Breast epithelium (tissue), 3 donors: ENCODE data around the gene MARCHF3.

Experiments
- CTCF ChIP-seq, 3 donors: fragments of 450-650 bp; IDR thresholded peaks; one replicate each; pipeline ENCODE4 v1.5.1; 2016 to 2017; ENCODE audit warnings: antibody characterized with exemption in 3 of 3, mild to moderate bottlenecking in 3 of 3, moderate library complexity in 3 of 3
- POLR2A ChIP-seq: fragments of 450-650 bp; IDR thresholded peaks from one replicate; pipeline ENCODE4 v1.6.1; 2016; ENCODE audit warnings: antibody characterized with exemption, mild to moderate bottlenecking, moderate library complexity
- POLR2AphosphoS5 ChIP-seq, 3 donors: sonication (generic); formaldehyde crosslinking; IDR thresholded peaks; one replicate each; pipeline ENCODE4 v1.6.1; 2017; ENCODE audit warnings: antibody characterized with exemption in 3 of 3

GRCh38 chr5:126981222-126981621 lies 49.1 kb downstream of the MARCHF3 start:
- TF ChIP-seq CTCF (IDR thresholded peaks at IDR 0.05) (no peak), POLR2A (no peak), POLR2AphosphoS5 (IDR thresholded peaks at IDR 0.05) (no peak)
